GM12891 (cell line): ENCODE measurements around the gene NDEL1.

Experiments
- POLR2A ChIP-seq: IDR thresholded peaks from 2 replicates; pipeline ENCODE4 v1.6.1; 2011; ENCODE audit warnings: low read depth, low read length, control low read depth
- POLR2AphosphoS5 ChIP-seq: IDR thresholded peaks from 2 replicates; pipeline ENCODE4 v1.6.1; 2011; ENCODE audit warnings: low read depth, low read length, control low read depth
- SPI1 ChIP-seq: IDR thresholded peaks from 2 replicates; pipeline ENCODE4 v1.6.1; 2011; ENCODE audit warnings: low read depth, low read length, control low read depth
- TAF1 ChIP-seq: IDR thresholded peaks from 2 replicates; pipeline ENCODE4 v1.6.1; 2011; ENCODE audit warnings: low read depth, low read length, control low read depth

- TF ChIP-seq POLR2AphosphoS5 (no peak), SPI1 (no peak), POLR2A (no peak), TAF1 (no peak)
Measured at GRCh38 chr17:8453326-8453725, 17.6 kb downstream of the NDEL1 start.
